Fibroblast of the conjunctiva (primary cell): ENCODE measurements around the gene PKP1.
A peak's percentile ranks its signal among the peaks of the same experiment; 100 is the strongest.

Source experiments
- DNase-seq: peaks from one replicate; pipeline ENCODE4 v3.0.0-alpha.2; 2010; ENCODE audit warnings: low read depth

PKP1 gene

GRCh38 chr1:201350884-201351283 is 67.6 kb downstream of the PKP1 start:
- no peak for DNase-seq

GRCh38 chr1:201351617-201352016 is 68.3 kb downstream of the PKP1 start:
- DNase-seq: no peak

GRCh38 chr1:201353186-201353940 is 70.1 kb downstream of the PKP1 start:
- no peak for DNase-seq

GRCh38 chr1:201354151-201354900 is 71.0 kb downstream of the PKP1 start:
- DNase-seq: no peak

- DNase-seq: no peak
Measured at GRCh38 chr1:201354901-201355295, 71.6 kb downstream of the PKP1 start.

- DNase-seq: no peak
Measured at GRCh38 chr1:201355471-201355870, 72.2 kb downstream of the PKP1 start.

GRCh38 chr1:201356236-201356635 is 72.9 kb downstream of the PKP1 start:
- DNase-seq: no peak

GRCh38 chr1:201356701-201357100 is 73.4 kb downstream of the PKP1 start:
- no peak for DNase-seq

GRCh38 chr1:201357211-201357610 is 73.9 kb downstream of the PKP1 start:
- no peak for DNase-seq

GRCh38 chr1:201357636-201358348 is 74.5 kb downstream of the PKP1 start:
- no peak for DNase-seq

GRCh38 chr1:201358596-201358995 is 75.3 kb downstream of the PKP1 start:
- DNase-seq: no peak

GRCh38 chr1:201359031-201359872 is 75.9 kb downstream of the PKP1 start:
- no peak for DNase-seq

- no peak for DNase-seq
Measured at GRCh38 chr1:201359873-201360210, 76.5 kb downstream of the PKP1 start.

- no peak for DNase-seq
Measured at GRCh38 chr1:201360486-201360885, 77.2 kb downstream of the PKP1 start.

GRCh38 chr1:201360901-201361651 is 77.8 kb downstream of the PKP1 start:
- no peak for DNase-seq

GRCh38 chr1:201361652-201362504 is 78.6 kb downstream of the PKP1 start:
- DNase-seq: peak; percentile 9

- DNase-seq: no peak
Measured at GRCh38 chr1:201362906-201363305, 79.6 kb downstream of the PKP1 start.

- DNase-seq: no peak
Measured at GRCh38 chr1:201363467-201363866, 80.2 kb downstream of the PKP1 start.

GRCh38 chr1:201364808-201365105 is 81.5 kb downstream of the PKP1 start:
- no peak for DNase-seq

- no peak for DNase-seq
Measured at GRCh38 chr1:201365251-201365650, 81.9 kb downstream of the PKP1 start.

- no peak for DNase-seq
Measured at GRCh38 chr1:201366696-201367095, 83.4 kb downstream of the PKP1 start.
